NCI-H2196 (cell line): ENCODE measurements around the gene NSUN6.

ENCODE experiments used
- DNase-seq: peaks from one replicate; lab custom pipeline; 2025; ENCODE audit not compliant: unreplicated experiment; lab: John Stamatoyannopoulos, UW

NSUN6 gene

DNA sequence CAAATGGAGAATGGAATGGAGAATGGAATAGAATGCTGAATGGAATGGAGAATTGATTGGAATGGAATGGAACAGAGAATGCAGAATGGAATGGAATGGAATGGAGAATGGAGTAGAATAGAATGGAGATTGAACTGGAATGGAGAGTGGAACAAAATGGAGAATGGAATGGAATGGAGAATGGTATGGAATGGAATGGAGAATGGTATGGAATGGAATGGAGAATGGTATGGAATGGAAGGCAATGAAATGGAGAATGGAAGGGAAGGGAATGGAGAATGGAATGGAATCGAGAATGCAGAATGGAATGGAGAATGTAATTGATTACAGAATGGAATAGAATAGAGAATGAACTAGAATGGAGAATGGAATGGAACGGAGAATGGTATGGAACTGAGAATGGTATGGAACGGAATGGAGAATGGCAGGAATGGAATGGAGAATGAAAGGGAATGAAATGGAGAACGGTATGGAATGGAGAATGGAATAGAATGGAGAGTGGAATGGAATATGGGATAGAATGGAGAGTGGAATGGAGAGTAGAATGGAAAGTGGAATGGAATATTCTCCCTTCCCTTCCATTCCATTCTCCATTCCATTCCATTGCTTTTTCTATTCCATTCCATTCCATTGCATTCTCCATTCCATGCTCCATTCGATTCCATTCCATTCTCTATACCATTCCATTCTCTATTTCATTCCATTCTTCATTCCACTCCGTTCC lies 88.2 kb downstream of the NSUN6 start:
- DNase-seq, result no peak

DNA sequence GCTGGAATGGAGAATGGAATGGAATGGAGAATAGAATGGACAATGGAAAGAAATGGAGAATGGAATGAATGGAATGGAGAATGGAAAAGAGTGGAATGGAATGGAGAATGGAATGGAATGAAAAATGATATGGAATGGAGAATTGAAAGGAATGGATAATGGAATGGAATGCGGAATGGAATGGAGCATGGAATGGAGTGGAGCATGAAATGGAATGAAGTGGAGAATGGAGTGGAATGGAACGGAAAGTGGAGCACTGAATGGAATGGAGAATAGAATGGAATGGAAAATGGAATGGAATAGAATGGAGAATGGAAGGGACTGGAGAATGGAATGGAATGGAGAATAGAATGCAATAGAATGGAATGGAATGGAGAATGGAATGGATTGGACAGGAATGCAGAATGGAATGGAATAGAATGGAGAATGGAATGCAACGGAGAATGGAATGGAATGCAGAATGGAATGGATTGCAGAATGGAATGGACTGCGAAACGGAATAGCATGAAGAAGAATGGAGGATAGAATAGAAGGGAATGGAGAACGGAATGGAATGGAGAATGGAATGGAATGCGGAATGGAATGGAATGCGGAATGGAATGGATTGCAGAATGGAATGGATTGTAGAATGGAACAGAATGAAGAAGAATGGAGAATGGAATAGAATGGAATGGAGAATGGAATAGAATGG lies 89.4 kb downstream of the NSUN6 start:
- no peak for DNase-seq

DNA sequence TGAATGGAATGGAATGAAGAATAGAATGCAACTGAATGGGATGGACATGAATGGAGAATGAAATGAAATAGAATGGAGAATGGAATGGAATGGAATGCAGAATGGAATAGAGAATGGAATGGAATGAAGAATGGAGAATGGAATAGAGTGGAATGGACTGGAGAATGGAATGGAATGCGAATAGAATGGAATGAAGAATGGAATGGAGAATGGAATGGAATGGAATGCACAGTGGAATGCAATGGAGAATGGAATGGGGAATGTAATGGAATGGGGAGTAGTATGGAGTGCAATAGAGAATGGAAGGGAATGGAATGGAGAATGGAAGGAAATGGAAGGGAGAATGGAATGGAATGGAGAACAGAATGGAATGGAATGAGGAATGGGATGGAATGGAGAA lies 93.4 kb downstream of the NSUN6 start:
- no peak for DNase-seq

DNA sequence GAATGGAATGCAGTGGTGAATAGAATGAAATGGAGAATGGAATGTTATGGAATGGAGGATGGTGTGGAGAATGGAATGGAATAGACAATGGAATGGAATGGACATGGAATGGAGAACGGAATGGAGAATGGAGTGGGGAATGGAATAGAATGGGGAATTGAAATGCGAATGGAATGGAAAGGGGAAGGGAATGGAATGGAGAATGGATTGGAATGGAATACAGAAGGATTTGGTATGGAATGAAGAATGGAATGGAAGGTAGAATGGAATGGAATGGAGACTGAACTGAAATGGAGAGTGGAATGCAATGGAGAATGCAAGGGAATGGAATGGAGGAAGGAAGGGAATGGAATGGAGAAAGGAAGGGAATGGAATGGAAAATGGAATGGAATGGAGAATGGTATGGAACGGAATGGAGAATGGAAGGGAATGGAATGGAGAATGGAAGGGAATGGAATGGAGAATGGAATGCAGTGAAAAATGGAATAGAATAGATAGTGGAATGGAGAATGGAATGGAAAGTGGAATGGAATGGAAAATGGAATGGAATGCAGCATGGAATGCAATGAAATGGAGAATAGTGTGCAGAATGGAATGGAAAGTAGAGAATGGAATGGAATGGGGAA lies 94.8 kb downstream of the NSUN6 start:
- no peak for DNase-seq

DNA sequence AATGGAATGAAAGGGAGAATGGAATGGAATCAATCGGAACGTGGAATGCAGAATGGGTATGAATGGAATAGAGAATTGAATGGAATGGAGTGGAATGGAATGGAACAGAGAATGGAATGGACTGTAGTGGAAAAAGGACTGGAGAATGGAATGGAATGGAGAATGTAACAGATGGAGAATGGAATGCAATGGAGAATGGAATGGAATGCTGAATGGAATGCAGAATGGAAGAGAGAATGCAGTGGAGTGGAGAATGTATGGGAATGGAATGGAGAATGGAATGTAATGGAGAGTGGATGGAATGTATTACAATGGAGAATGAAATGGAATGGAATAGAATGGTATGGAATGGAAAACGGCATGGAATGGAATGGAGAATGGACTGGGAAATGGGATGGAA lies 96.9 kb downstream of the NSUN6 start:
- DNase-seq, result no peak

DNA sequence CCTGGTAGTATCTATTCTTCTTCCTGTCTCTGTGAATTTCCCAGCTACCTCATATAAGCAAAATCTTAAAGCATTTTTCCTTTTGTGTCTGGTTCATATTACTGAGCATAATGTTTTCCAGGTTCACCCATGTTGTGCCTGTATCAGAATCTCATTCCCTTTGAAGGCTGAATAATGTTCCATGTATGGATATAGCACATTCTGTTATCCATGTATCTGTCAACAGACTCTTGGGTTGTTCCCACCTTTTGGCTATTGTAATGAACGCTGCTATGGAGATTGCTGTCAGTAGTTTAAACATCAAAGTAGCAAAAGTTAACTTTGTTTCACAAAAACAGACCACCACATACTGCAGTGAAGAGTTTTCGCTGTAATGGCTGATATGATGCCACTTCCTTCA lies 99.9 kb downstream of the NSUN6 start:
- DNase-seq, result no peak

DNA sequence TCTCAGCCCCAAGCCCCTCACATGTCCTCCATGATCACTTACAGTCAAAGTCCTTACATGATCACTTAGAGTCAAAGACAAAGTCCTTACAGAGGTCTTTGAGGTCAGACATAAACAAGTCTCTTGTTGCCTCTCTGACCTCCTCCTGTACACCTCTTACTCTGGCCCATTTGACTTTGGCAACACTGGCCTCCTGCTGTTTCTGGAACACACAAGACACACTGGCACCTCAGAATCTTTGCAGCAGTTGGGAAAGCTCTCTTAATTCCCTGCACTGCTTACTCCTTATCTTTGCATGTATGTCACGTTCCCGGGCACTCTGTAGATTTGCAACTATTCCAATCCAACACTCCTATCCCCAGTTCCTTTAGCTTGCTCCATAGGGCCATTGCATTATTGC lies 102.3 kb downstream of the NSUN6 start:
- no peak for DNase-seq

DNA sequence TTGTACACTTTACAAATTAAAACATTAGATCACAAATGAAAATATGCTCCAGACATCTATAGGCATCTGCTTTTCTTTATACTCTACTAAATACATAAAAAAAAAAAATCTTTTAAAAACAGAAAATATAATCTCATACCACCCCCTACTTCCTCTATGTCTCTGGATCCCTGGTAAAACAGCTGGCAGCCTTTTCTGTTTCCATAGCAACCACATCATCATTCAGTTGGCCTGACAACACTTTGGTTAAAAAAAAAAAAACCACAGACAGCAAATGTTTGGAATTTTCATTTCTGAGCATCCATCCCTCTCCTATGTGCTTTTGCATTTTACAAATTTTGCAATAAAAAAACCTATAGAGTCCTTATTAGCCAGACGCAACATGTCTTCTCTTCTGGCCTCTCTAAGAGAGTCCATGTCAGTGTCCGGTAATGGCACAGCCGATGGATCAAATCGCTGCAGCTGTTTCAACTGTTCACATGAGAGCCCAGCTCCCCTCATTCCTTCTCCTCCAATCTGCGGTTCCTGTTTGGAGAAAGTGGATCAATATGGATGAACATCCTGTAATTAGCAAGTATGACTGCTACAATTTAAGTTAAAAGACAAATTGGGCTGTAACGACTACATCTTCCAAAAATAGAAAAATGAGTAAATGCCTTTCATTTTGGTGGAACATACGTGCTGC lies 105.6 kb downstream of the NSUN6 start:
- DNase-seq, result no peak

DNA sequence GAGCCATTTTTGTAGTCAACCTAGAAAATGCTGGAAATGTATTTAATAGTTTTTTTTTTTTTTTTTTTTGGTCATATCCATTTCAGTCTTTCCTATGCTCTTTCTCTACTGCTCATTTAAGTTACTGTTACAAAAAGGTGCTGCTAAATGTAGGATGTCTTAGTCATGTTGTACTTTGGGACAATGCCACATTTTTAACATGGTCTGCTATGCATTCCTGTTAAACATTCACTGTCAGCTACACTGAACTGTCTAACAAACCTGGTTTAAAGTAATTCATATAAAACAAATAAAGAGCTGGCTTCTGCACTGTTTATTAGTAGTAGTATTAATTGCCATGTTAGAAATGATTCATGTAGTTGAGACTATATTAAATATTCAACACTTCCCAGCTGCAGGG lies 108.6 kb downstream of the NSUN6 start:
- DNase-seq, result no peak

DNA sequence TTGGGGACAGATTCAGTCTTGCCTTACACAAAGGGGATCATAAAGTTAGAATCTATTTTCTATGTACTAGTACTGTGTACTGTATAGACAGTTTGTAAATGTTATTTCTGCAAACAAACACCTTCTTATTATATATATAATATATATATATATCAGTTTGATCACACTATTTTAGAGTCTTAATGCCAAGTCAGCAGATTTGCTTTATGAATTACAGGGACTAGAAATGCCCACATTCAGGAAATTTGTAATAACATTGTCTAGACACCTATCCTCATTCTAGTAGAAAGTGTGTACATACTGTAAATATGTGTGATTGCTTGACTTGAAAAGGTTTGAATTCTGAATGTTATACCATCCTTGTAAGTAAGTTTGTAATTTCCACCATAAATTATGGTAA lies 111.2 kb downstream of the NSUN6 start:
- DNase-seq, result no peak

DNA sequence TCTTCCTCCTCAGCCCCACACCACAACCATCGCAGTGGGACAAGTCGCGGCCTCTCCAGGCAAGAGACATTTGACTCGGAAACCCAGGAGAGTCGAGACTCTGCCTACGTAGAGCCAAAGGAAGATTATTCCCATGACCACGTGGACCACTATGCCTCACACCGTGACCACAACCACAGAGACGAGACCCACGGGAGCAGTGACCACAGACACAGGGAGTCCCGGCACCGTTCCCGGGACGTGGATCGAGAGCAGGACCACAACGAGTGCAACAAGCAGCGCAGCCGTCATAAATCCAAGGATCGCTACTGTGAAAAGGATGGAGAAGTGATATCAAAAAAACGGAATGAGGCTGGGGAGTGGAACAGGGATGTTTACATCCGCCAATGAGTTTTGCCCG lies 112.1 kb downstream of the NSUN6 start:
- no peak for DNase-seq

DNA sequence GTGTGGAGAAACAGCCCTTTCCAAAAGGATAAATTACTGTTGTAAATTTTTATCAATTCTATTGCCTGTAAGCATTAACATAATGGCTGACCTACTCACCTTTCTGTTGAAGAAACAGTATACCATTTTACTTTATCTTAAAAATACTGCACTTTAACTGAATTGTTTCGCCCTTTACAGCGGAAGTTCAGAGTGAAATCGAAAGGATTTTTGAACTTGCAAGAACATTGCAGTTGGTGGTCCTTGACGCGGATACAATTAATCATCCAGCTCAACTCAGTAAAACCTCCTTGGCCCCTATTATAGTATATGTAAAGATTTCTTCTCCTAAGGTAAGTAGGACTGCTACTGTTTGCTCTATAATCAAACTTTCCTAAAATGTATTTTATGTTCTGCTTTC lies 117.5 kb downstream of the NSUN6 start:
- no peak for DNase-seq

DNA sequence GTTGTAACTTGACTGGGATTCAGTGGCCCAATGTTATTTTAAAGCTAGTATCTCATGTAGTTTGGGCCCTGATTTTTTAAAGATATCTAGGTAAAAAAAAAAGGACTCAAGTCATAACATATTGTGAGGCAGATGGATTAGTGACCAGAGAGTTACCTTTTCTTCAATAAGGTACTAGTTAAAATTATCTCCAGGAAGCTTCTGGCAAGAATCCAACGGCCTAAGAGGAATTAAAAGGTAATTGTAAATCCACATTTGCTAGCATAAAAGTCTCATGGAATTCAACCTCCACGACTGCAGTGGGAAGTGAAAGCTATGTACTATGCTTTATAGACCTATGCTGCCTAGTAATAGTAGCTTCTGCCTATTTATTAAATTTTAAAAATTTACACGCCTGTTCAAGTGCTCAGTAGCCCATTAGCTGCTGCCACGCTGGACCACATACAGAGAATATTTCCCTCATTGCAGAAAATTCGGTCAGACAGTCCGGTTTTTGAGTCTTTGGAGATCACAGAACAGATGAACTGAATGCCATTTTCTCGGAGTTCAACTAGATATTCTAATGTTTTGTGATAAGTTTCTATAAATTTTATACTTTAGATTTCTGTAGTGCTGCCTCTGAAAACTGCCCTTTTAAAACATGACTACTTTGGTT lies 118.4 kb downstream of the NSUN6 start:
- no peak for DNase-seq

DNA sequence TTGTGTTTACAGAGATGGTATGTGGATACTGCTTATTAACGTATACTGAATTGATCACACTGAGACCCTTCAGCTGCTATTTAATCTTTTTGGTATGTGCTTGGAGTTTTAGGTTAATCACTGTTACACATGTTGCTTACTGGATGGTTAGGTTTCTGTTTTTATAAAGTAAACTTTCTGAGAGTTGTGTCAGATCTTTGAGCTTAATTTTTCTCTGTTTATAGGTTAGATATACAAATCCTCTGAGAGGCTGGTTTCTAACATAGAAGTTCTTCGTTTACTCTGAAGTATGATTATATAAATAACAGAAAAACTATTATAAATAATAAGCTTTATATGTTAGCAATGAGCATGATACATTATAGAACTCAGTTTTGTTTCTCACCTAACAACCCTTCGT lies 123.1 kb downstream of the NSUN6 start:
- DNase-seq, result no peak

DNA sequence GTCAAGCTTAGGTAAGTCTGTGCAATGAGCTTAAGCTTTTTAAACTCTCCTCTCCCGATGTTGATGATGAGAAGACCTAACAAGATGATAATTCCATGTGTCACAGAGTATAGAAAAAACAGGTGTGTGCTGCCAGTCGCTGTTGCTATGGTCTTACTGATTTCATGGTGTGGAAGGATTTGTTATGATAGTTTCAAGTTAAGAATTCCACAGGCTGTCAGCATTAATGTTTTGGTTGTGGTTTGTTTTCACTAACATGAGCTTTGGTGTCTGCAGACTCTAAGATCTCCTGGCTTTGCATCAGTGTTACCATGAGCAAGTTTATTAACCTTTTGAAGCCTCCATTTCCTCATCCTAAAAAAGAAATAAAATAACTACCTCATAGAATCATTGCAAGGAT lies 123.7 kb downstream of the NSUN6 start:
- DNase-seq, result no peak

DNA sequence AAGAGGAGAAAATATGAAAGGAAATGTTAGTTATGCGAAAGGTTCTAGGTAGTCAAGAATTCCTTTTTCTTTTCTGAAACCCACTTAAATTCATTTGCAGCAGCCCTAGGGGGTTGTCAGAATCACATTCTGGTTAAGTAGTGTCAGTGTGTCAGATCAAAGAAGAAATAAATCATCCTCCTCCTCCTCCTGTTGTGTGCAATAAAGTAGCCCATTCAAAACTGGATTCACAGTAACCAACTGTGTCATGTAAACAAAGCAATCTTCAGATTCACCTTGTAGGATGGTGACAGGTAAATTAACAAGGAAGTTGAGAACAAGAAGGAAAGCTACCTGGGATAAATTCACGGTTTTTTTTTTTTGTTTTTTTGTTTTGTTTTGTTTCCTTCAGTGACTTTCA lies 127.5 kb downstream of the NSUN6 start:
- DNase-seq, result no peak

DNA sequence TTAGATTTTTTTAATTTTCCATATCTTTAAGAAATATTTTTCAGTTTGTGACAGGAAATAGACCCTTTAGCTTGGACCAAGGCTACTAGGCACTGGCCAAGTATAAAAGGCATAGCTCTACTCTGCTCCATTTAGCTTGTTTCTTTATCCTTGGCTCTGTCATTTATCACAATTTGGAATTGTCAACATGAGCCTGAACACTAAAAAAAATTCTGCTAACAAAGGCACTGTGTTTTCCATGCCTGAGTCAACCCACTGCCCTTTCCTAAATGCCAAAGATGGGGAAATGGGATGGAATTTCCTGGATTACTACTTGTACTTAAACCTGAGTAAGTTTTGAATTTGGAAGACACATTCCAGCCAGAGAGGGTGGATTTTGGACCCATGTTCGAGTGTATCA lies 128.4 kb downstream of the NSUN6 start:
- no peak for DNase-seq

DNA sequence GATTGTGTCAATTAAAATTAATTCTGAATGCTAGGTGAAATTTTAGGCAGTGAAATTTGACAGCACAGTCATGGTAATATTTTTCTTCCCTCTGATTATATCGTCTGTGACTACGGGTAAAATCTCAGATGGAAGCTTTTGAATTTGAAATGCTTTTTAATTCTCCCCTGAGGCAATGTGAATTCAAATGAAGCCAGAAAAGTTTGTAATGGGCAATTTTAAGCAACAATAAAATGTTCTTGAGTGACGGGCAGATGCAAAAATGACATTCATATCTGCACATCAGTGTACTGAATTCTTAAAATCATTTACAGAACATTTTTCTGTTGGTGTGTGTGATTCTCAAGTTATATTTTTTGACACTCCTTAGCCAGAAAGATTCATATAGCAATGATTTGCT lies 134.5 kb downstream of the NSUN6 start:
- no peak for DNase-seq

DNA sequence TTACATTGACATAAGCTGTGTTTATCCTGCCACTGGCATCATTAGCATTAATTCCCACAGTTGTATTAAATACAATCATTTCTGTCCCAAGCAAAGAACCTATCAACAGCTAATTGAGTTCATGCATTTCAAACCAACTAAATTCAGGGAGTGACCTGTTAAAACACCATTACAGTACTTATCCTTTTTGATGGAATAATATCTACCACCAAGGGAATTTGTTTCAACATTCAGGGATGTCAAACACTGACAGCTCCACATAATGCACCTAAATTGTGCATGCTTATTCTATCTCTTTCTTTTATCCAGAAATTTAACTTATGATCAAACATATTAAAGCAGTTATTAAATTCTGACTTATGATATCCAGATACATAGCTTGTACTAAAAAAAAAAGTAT lies 136.8 kb downstream of the NSUN6 start:
- no peak for DNase-seq

DNA sequence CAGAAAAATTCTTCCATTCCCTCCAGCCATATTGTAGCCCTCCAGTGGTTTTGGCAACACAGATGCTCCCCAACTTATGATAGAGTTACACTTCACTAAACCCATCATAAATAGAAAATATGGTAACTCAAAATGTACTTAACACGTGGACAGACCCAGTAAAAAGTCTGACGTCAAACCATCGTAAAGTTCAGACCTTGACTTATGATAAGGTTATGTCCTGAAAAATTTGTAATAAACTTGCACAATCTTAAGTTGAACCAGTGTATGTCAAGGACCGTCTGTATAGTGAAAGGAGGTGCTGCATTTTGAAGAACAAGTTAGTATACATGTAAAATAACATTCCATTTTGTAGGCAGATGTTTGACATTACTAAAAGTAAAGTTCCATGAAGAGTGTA lies 142.8 kb downstream of the NSUN6 start:
- no peak for DNase-seq

DNA sequence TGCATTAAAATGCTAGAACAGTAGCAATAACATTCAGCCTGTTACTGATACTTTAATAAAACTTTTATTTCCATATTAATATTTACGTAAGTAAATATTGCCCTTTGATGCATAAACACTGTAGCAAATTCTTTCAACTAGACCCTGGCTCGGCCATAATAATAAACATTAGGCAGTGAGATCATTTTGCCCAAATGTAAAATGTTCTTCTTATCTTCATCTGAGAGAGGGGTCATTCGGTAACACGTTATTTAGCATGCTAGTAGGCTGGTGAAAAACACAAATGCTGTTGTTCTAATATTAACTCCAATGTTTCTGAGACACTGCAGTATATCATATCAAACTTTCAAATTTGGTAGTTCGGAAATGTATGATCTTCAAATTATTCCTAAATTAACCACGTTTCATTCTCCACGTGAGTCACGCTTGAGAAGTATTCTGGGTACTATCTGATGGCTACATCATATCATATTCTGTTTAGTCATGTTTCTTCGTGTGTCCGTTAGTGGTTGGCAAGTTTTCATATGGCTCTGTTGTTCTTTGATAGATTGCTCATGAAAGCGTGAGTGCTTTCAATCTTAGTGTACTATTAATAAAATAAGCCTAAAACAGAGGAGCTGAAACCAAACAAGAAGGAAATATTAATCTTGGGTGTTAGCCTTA lies 145.8 kb downstream of the NSUN6 start:
- DNase-seq, result no peak
